Islet precursor cell (in vitro differentiated cells): ENCODE data around the gene MARVELD1.
A peak's percentile ranks its signal among the peaks of the same experiment; 100 is the strongest.
"Not testable (repeated sequence)": the region's sequence is repeated elsewhere in the genome, so short reads cannot be mapped to it uniquely, and the experiment has no call there.

ENCODE experiments used
- DNase-seq: peaks from one replicate; pipeline ENCODE4 v3.0.0-alpha.2; 2018

The MARVELD1 gene

DNA sequence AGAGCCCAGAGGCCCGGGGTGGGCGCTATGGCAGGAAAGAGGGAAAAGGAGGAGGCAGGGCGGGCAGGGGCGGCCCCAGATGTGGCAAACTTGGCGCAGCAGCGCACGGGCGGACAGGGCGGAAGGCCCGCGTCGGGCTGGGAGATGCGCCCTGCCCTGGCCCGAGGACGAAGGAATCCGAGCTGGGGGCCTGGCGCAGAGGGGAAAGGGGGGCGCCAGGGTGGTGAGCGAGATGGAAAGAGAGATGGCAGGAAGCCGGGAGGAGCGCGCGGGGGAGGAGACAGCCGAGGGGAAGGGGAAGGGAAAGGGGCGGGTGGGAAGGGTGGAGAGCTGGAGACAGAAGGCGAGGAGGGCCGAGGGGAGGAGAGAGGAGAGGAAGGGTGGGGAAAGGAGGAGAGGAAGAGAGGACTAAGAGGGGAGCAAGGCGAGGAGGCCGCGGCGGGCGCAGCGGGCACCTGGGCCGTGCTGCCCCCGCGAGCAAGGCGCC, at the start of gene MARVELD1:
Gene MARVELD1 (plus strand): TSS at position 392 of the 487 bp plus-strand sequence. CDS start 147 bp downstream, outside the sequence.
- peak; percentile 90 for DNase-seq

DNA sequence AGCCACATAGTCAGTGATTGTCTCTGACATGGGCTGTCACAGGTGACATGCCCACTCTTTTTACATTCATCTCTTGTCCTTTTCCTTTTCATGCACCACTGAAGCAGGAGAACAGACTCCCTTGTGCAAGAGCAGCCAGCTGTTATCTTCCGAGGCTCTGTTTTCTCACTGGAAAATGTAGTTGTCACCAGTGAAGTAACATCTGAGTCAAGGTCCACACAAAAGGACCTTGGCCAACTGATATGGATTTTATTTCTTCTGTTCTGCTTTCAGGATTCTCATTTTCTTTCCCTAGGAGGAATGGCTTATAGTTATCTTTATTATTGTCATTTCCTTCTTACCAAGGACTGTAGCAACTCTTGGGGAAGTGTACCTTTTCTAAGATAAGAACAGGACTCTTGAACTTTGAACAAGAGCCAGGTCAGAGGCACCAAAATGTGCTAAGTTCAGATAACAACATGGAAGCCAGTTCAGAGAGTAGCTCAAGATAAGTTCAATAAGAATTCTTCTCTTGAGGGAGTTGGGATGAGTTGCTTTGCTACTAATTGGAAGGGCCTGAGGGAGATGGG, 49.2 kb upstream of the MARVELD1 start:
- DNase-seq = no peak

DNA sequence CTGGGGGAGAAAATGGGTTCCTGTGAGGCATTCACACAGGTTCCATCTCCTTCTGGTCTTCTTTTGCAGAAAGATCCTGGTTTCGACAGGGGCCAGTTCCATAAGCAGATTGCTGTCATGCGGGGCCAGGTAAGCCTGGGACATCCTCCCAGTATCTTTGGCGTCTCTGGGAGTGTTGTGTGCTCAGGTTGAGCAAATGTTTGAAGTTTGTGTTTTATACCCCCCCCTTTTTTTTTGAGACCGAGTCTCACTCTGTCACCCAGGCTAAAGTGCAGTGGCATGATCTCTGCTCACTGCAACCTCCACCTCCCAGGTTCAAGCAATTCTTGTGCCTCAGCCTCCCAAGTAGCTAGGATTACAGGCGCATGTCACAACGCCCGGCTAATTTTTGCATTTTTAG, 46.5 kb upstream of the MARVELD1 start:
- no peak for DNase-seq

DNA sequence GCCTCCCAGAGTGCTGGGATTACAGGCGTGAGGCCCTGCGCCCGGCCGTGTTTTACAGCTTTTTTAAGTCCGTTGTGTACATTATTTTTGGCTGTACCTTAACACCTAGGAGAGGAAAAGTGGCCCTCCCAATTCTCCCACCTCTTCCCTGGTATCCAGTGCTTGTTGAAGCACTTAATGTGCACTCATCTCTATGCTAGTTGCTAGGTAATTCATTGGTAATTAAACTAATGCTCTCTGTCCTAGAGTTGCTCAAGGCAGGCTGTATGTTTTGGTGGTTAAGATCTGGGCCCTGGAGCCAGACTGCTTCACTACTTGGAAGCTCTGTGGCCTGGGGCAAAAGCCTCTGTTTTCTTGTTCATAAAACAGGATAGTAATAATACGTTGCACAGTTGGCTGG, 46.1 kb upstream of the MARVELD1 start:
- DNase-seq = no peak

DNA sequence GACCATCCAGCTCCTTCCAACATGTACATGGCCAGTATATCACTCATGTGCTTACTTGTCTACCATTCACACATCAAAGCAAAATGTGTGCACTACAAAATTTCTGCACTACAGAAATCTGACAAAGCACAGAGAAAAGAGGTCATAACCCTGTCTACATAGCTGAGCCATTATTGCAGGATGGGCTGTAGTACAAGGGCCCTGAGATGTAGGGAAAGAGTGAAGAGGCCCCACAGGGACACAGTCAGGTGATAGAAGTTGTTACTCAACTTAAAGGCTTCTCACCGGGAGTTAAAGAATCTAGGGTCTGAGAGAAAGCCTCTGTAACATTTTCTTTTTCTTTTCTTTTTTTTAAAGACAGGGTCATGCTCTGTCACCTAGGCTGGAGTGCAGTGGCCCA, 44.0 kb upstream of the MARVELD1 start:
- DNase-seq = no peak

DNA sequence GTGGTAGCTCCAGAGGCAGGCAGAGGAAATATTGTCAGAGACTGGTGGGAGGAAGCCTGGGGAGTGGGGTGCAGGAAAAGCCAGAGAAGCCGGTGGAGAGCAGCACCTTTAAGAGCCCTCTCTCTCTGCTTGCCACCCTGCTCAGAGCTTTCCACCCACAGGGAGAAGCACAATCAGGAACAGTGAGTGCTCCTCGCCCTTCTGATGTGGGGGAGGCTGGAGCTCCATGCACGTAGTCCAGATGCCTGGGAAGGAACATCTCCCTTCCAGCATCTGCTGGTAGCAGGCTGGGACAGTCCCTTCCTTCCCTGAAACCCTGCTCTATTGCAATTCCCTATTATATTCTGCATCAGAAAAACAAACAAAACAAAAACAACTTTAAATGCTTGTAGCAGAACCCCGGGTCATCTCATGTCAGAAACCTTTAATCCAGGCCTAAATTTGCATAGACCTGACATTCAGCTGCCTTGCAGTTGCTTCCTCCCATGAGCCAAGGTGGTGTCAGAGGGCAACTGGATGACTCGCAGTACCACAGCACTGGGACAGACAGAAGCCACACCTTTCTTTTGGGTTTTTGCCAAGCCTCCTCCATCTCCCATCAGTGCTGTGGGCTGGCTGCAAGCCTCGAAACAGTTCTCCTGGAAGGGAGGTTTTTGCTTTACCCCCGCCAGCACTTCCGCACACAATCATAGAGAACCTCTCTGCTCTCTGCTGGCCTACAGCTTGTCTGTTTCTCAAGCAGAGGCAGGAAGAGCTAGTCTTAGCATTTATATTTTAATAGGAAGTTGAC, 39.6 kb upstream of the MARVELD1 start:
- no peak for DNase-seq

DNA sequence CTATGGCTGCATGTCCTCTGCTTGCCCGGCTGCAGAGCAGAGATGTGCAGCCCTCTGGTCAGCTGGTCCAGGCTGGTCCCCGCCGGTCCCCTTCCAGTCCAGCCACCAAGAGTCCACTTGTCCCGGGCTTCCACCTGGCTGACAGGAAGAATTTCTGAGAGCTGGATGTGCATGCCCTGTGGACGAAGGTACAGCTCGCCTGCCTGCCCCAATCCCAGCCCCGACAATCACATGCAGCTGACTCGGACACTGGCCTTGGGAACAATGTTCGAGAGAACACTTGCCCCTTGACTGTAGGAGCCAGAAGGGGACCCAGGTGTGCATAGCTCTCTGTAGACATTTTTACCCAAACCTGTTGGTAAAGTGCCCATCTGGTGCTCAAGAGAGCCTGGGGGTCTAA, 38.3 kb upstream of the MARVELD1 start:
- DNase-seq = no peak

DNA sequence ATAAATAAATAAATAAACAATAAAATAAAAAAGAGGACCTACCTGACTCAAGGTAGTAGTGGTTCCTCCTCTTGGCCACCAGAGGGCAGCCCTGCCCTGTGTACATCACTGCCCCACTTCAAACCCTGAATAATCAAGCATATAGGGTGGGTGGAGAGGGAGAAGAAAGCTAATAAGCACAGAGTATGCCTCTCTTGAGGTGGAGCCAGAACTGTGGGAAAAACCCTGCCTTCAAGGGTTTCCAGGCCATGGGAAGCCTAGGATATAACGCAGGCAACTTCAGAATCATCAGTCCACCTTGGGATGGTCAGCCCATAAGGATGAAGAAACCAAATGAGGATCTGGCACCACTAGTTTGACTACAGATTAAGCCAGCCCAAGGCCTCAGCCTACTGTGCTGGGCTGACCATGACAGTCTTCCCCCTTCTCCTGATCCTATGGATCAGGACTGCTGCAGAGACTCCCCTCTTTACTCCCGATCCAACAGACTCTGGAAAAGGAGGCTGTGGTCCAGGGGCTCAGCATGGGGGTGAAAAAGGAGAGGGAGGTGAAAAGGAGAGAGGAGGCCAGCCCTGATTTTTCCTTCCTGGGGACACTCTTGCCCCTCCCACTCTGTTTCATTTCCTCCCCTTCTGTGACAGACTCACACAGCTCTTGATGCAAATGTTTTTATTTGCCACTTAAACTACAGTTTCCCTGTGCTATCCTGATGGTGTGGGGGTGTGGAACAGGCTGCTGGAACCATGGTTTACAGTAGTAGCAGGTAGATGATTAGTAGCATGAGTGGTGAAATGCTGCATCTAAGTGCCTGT, 36.6 kb upstream of the MARVELD1 start:
- no peak for DNase-seq

DNA sequence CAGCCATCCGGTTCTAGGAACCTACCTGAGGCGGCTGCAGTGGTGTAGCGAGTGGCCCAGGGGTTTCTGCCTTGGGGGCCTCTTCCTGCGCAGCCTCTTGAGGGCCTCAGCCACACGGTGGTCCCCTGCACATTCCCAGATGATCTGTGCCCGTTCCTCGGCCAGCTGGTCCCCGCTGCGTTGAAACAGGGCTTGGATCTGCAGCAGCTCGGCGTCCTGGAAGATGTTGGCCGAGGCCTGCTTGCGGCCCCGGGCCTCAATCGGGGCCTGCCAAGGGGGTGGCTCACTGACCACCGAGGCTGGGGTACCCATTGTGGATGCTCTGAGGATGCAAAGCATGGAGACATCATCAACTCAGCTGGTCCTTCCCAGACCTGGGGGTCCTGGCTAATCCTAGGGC, 33.9 kb upstream of the MARVELD1 start:
- DNase-seq = no peak

DNA sequence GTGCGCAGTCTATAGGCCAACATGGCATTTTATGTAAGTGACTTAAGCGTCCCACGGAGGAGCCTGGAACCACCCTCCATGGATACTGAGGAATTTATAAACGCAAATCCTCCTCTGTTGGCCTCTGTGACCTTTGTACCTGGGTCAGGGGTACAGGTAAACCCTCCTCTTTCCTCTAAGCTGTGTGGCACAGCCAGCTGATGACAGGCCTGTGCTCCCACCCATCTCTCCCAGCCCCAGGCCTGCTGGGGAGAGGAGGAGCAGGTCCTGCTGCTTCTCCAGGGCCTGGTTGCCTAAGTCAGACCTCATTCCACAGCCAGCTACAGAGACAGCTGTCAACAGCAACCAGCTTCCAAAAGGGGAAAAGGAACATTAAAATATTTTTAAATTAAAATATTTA, 31.5 kb upstream of the MARVELD1 start:
- DNase-seq = peak; percentile 78

DNA sequence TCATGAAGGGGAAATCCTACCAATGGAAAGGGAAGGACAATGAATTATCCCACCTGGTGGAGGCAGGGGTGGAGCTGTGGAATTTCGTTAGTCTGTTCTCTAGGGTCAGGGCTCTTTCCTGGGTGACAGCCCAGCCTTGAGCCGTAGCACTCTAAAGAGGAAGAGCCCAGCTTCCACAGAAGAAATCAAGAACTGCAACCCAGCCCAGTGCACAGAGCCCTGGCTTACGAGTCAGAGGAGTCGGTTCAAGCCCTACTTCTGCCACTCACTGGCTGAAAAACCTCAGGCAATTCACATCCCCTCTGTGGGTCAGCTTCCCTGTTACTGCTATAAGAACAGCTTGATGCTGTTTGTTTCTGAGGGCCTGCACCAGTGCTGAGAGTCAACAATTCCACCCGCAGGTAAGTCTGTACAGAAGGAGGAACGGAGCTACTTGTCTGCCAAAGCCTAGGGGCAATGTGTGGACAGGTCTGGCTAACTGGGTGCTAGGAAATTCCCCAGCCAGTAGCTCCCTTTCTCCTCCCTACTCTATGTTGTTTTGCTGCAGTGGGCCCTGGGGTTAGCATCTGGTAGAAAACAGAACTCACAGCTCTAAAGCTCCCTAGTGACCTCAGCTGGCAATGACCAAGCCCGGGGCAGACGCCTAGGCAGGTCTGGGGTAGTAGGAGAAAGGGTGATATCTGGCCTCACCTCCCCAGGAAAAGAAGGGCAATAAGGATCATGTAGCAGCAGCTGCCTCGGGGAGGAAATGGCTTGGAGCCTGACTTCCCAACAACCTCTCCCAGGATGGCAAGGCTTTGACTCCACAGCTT, 29.8 kb upstream of the MARVELD1 start:
- DNase-seq = peak; percentile 83

DNA sequence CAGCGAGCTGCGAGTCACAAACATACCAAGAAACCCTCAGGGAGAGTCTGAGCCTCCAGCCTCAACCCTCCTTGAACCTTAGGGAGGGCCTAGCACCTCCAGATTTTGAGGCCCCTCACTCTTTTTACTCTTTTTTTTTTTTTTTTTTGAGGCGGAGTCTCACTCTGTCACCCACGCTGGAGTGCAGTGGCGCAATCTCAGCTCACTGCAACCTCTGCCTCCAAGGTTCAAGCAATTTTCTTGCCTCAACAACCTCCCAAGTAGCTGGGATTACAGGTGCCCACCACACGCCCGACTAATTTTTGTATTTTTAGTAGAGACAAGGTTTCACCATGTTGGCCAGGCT, 29.2 kb upstream of the MARVELD1 start:
- not testable (repeated sequence) for DNase-seq

DNA sequence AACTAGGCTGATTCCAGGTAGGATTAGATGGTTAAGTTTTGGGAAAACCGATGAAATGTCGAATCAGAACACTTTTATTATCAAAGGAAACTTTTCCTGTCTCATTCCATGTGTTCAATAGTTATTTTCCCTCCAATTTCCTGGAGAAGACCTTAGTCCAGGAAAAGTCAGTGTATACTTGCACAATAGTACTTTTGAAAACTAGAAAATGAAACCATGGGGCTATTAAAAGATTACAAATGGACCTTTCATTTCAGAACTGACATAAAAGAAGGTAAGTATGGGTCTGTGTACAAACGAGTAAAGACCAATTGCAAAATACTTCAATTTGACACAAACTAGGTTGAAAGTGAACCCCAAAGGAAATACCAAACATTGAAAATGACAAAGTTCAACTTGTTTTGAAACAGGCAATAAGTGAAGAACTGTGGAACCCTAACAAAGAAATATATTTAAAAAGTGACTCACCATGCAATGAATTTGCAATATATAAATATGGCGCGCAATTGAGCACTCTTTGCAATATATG, 28.6 kb upstream of the MARVELD1 start:
- no peak for DNase-seq

DNA sequence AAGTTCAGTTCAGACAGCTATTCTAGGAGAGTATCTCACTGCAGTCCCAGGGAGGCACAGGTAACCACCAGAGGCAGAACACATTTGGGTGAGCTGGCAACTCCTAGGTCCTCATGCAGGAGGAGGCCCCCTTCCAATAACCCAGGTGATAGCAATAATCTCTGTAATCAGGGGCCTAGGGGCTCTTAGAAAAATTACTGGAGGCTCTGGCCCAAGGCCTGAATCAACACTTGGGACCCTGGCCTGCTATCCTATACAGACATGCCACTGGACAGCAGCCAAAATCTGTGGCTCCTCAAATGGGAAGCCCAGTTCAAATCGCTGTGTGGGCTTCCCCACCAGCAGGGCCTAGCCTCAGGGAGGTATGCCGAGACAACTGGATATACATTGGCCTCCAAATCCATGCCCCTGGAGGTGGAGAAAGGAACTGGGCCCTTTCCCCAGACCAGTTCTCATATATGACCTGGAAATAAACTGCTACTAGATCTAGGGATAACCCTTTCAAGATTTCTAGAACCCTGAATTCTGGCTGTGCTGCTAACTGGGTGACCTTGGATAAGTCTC, 28.1 kb upstream of the MARVELD1 start:
- peak; percentile 82 for DNase-seq

DNA sequence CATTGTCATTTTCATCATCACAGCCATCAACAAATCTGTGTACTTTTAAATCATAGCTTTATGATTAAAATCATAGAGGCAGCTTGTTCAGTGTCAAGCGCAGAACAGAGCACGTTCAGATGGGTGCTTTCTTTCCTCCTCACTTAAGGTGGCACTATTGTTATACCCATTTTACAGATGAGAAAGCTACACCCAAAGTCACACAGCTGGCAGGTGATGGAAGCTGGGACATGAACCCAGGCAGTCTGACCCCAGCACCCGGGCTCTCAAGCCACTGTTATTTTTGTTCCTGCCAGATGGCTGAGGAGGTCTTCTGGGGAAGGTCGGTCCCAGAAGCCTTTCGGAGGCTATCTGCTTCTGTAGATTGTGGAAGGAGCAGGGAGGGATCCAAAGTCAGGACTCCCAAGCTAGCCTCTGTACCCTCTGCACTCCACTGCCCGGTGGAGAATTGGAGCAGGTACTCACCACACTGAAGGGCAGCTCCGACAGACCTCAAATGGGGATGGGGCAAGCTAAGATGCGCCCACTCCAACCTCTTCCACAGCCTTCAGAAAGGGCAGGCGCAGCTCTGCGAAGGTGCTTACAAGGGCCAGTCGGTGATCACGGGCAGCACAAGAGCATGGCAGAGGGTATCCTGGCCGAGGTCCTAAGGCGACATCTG, 27.1 kb upstream of the MARVELD1 start:
- no peak for DNase-seq

DNA sequence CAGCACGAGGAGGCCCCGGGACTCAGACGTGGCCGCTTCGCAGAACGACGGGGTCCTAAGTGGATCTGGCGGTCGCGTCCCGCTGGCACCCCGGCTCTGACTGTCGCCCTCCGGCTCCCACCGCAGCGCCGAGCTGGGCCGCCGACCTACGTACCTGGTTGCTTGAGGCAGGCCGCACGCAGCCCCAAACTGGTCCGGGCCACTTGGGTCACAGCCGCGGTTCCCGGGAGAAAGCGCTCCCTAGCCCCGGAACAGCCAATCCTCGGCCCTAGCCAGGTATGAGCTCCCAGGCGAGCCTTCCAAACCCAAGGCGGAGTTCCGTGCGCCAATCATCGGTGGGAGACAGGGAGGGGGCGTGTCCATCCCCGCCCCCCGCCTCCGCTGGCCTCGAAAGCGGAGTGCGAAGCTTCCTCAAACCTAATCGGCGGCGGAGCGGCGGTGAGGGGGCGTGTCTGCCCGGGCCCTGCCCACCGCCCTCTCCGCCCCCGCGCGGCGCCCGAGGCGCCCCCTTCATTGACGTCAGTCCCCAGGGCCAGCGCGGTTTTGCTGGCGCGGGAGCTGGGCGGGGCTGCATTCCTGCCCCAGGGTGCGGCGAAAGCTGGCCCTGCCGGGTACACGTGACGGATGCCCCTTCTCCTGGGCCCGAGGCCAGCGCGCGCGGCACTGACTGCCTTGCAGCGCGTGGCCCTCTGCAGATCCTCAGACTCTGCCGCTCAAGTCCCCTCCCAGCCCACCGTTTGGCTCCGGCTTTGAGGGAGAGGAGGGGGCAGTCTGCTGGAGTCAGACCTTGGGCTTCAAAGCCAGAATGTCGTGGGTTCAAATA, 26.4 kb upstream of the MARVELD1 start, which contains the start of gene AVPI1:
Gene AVPI1 (minus strand): TSS at position 280 of the 823 bp plus-strand sequence. CDS start 7,336 bp downstream, outside the sequence.
- peak; percentile 99 for DNase-seq

DNA sequence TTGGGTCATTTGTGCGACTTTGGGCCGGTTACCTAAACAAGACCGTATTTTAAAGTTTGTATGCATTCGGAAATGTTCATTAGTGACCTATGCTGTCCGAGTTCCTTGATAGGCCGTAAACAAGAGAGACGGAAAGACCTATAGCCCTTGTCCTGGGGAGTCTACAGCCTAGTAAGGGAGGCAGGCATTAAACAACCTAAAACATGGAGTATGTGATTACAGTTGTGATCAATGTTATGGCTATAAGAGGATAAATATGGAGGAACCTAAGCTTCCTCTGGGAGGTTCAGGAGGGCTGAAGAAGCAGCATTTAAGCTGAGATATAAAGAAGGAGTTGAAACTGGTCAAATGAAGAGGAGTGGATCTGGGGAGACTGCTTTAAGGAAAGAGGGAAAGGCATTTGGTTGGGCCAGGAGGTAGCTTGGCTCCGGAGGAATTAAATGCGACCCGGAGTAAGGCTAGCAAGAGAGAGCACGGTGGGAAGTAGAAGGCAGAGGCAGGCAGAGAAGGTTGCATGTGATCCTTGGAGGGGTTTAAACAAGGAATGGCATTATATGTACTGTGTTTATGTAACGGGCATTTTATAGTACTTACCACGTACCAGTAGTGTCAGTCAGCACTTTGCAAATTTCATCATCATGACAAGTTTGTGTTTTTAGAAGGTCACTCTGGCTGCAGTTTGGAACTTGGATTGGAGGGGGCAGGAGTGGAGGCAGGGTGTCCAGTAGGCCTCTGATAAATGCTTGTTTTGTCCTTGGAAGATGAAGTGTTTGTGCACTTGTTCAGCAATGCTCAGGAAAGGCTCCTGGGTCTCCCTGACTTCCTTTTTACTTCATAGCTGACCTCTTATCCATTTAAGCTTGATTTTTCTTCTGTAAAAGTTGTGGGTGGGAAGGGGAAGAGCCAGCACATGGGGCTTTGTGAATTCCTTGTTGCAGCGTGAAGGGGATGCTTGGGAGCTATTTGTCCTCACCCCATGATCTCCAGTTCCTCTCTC, 25.4 kb upstream of the MARVELD1 start:
- no peak for DNase-seq

DNA sequence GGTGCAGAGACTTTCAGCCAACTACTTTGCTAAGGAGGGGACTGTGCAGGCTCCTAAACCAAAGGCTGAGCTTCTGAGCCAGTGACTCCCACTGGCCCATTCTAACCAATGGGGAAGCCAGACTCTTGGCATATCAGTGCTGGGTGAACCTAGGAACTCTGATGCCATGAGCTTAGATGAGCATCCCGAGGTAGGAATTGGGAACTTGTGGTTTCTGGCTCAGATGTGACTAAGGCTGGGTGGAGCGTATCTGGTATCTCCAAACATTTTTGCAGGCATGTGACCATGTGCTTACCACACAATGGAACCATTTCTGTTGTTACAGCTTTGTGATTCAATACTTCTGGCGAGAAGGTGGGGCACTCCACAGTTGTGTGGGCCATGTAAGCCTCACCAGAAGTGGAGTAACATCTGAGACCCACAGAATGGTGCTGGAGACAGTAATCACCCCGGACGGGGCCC, 23.9 kb upstream of the MARVELD1 start:
- DNase-seq = peak; percentile 68

DNA sequence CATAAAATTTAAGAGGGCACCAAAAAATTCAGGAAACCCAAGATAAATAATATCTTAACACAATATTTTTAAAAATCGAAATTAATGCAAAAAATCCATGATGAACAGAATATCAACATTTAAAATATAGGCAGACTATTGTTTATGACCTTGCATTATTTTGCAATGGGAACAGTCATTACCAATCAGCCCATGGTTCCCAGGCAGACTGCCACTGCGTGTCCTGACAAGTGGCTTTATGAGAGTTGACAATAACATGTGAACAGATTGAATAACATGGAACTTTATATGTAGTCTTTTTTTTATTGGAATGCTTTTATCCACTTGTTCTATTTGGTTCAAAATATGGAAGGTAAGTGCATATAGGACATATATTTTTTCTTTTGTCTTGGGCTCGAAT, 23.4 kb upstream of the MARVELD1 start:
- no peak for DNase-seq
